Left lung (tissue), 10 donors: ENCODE results near the gene FBXL15. TPM values are rescaled to one million over a fixed set of nuclear protein-coding genes. Genes with fewer than 3 reads are reported as not detected.

Source experiments
- ATAC-seq: fragments of 200-7000 bp; cut with Tn5 transposase; one replicate; pipeline ENCODE4 v1.9.1; 2020; ENCODE audit warnings: moderate library complexity
- DNase-seq, 4 donors: peaks; one replicate each; pipeline ENCODE4 v3.0.0-alpha.2; 2013 to 2020
- H3K27ac ChIP-seq, 2 donors: fragments of 200-600 bp; sonication (generic) in 1 of 2; one replicate each; pipeline versions ENCODE4 v1.5.0 to v1.8.0; 2020 to 2021
- H3K27me3 ChIP-seq, 2 donors: fragments of 200-600 bp; sonication (generic) in 1 of 2; one replicate each; pipeline versions ENCODE4 v1.5.0 to v1.8.0; 2020 to 2021
- H3K36me3 ChIP-seq, 2 donors: fragments of 200-600 bp; sonication (generic) in 1 of 2; one replicate each; pipeline versions ENCODE4 v1.5.0 to v1.8.0; 2020 to 2021
- H3K4me1 ChIP-seq, 2 donors: fragments of 200-600 bp; one replicate each; pipeline ENCODE4 v1.8.0; 2021
- H3K4me3 ChIP-seq, 2 donors: fragments of 200-600 bp; sonication (generic) in 1 of 2; one replicate each; pipeline versions ENCODE4 v1.5.0 to v1.8.0; 2020 to 2021; ENCODE audit warnings: mild to moderate bottlenecking in 1 of 2
- H3K9me3 ChIP-seq, 2 donors: fragments of 200-600 bp; sonication (generic) in 1 of 2; one replicate each; pipeline versions ENCODE4 v1.5.0 to v1.8.0; 2020 to 2021
- CTCF ChIP-seq, 2 donors: fragments of 200-600 bp; sonication (generic) in 1 of 2; IDR thresholded peaks; one replicate each; pipeline versions ENCODE4 v1.5.0 to v1.8.0; 2021; ENCODE audit warnings: antibody characterized with exemption in 2 of 2
- intact Hi-C, 2 donors: fragments of 100-400 bp; cut with DNase I; formaldehyde crosslinking; loops; one replicate each; pipeline versions ENCODE4 v1.11.2 to v1.14.2; 2022
- polyA plus RNA-seq, 6 donors: library from polyadenylated mRNA; unstranded; fragments of 120-200 nt; gene quantifications; one replicate each; pipeline ENCODE4 v1.2.1, GENCODE V29; 2013; ENCODE audit not compliant: insufficient read length in 6 of 6
- total RNA-seq, 2 donors: library from RNA; stranded (reverse); fragmentation: NEBNext Ultra II Directional; extraction: Animal tissue kit (Norgen Biotek cat#: 25700); gene quantifications; one replicate each; pipeline ENCODE4 v1.2.1, GENCODE V29; 2021
- donor health status: DM: no; HTN: yes; CAD: no.
- donor health status: DM: no; HTN: no; CAD: no.

Gene FBXL15
- total and polyA plus RNA-seq, 8 donors = 5.7 to 18.7 (median 7.4) TPM

DNA sequence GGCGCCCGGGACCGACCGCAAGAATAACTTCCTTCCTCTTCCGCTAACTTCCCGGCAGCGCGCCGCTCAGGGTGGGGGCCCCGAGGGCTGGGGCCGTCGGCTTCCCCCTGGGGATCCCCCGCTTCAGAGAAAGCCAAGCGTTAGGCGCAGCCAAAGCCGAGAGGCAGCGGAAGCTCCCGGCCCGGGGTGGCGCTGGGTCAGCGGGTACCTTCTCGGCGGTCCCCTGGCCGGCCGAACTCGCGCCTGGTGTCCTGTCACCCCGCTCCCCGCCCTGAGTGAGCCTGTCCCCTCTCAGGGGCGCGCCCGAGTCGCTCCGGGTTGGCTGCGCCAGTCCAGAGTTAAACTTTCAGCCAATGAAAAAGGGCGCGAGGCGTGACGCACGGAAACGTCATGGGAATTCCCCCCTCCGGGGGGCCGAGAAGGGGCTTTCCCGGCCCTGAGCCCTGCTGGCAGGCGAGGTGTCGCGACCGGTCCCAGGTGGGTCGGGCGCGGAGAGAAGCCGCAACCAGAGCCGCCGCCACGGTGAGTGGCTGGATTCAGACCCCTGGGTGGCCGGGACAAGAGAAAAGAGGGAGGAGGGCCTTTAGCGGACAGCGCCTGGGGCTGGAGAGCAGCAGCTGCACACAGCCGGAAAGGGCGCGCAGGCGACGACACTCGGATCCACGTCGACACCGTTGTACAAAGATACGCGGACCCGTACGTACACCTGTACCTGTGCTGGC is 26.4 kb upstream of the FBXL15 start:
- no peaks in the 10 kb centered on the region for H3K27me3 ChIP-seq
- H3K36me3 ChIP-seq = peaks cover 0 to 26% of the 10 kb centered on the region in 2 donors
- DNase-seq (peak; percentile 91 to 98 (median 96)), ATAC-seq (peak; percentile 88)
- intact Hi-C loops = loop anchor here in 1 of 2 donors (10.0 kb wide), 1 partner anchor 201 kb away; no protein-coding TSS in a partner anchor
- peak overlapping the region; percentile 96 for H3K27ac ChIP-seq
- H3K4me3 ChIP-seq = peak overlapping the region; percentile 44 to 72
- peaks cover 13 to 46% of the 10 kb centered on the region in 2 donors for H3K4me1 ChIP-seq
- no peaks in the 10 kb centered on the region for H3K9me3 ChIP-seq
- no peak for TF ChIP-seq CTCF (IDR thresholded peaks at IDR 0.05)

DNA sequence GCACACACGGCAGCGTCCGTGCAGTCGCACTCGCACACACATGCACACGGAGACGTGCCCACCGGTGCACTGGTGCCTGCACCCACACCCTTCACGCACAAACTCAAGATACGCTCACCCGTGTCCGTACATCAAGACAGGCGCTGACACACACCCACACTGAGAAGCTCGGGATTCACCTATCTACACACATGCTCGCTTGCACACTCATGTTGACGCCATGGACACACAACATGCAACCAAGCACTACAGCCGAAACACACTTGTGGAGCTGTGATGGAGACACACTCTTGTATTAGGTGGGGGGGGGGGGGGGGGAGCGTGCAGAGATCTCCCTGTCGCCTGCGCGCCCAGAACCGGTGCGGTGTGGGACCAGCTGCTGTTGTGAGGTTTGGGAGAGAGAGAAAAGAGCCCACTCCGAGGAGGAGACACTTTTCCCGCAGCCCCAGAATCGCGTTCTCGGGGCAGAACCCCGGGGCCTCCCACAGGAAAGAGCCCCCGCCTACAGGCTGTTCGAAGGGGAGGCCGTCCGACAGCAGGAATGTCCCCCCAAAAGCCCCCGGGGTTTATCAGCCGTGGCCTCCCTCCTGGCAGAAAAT is 25.7 kb upstream of the FBXL15 start:
- no peak for TF ChIP-seq CTCF (IDR thresholded peaks at IDR 0.05)
- Histone ChIP-seq H3K27me3 (no peaks in the 10 kb centered on the region), H3K36me3 (peaks cover 0 to 29% of the 10 kb centered on the region in 2 donors), H3K9me3 (no peaks in the 10 kb centered on the region), H3K27ac (peak overlapping the region; percentile 96), H3K4me1 (peaks cover 13 to 52% of the 10 kb centered on the region in 2 donors), H3K4me3 (peak overlapping the region; percentile 44 to 72)
- ATAC-seq (peak; percentile 0), DNase-seq (peak in 1 of 4 donors; percentile 26)
- intact Hi-C loops = loop anchor here in 1 of 2 donors (10.0 kb wide), 1 partner anchor 200 kb away; no protein-coding TSS in a partner anchor

GRCh38 chr10:102395400-102396316 is 25.0 kb upstream of the FBXL15 start, which contains the start of gene NFKB2:
Gene NFKB2 (plus strand): TSS chr10:102395705. CDS start chr10:102395960, 255 bp downstream.
- H3K27me3 ChIP-seq = no peaks in the 10 kb centered on the region
- intact Hi-C loops = loop anchor here in 1 of 2 donors (10.0 kb wide), 1 partner anchor 199 kb away; no protein-coding TSS in a partner anchor
- ATAC-seq (peak; percentile 72), DNase-seq (peak; percentile 90 to 96 (median 93))
- H3K36me3 ChIP-seq = peaks cover 0 to 36% of the 10 kb centered on the region in 2 donors
- peaks cover 13 to 57% of the 10 kb centered on the region in 2 donors for H3K4me1 ChIP-seq
- peak within 1 kb of the TSS; percentile 96 for H3K27ac ChIP-seq
- no peak for TF ChIP-seq CTCF (IDR thresholded peaks at IDR 0.05)
- H3K4me3 ChIP-seq = peak within 1 kb of the TSS; percentile 44 to 72
- no peaks in the 10 kb centered on the region for H3K9me3 ChIP-seq

GRCh38 chr10:102396317-102396650 is 24.4 kb upstream of the FBXL15 start:
- Histone ChIP-seq H3K27me3 (no peaks in the 10 kb centered on the region), H3K27ac (peak overlapping the region; percentile 96), H3K4me1 (peaks cover 13 to 57% of the 10 kb centered on the region in 2 donors), H3K9me3 (no peaks in the 10 kb centered on the region), H3K36me3 (peaks cover 0 to 42% of the 10 kb centered on the region in 2 donors), H3K4me3 (peak overlapping the region; percentile 44 to 72)
- intact Hi-C loops = loop anchor here in 1 of 2 donors (10.0 kb wide), 1 partner anchor 199 kb away; no protein-coding TSS in a partner anchor
- DNase-seq (no peak), ATAC-seq (no peak)
- TF ChIP-seq CTCF (IDR thresholded peaks at IDR 0.05) = no peak
